Activated CD4-positive, alpha-beta T cell treated with anti-CD3 and anti-CD28 coated beads for 48 hours (primary cell): Measurements from ENCODE around the gene DNASE1L3.

Source experiments
- DNase-seq: peaks from one replicate; pipeline ENCODE4 v3.0.0-alpha.2; 2020

The DNASE1L3 gene

DNA sequence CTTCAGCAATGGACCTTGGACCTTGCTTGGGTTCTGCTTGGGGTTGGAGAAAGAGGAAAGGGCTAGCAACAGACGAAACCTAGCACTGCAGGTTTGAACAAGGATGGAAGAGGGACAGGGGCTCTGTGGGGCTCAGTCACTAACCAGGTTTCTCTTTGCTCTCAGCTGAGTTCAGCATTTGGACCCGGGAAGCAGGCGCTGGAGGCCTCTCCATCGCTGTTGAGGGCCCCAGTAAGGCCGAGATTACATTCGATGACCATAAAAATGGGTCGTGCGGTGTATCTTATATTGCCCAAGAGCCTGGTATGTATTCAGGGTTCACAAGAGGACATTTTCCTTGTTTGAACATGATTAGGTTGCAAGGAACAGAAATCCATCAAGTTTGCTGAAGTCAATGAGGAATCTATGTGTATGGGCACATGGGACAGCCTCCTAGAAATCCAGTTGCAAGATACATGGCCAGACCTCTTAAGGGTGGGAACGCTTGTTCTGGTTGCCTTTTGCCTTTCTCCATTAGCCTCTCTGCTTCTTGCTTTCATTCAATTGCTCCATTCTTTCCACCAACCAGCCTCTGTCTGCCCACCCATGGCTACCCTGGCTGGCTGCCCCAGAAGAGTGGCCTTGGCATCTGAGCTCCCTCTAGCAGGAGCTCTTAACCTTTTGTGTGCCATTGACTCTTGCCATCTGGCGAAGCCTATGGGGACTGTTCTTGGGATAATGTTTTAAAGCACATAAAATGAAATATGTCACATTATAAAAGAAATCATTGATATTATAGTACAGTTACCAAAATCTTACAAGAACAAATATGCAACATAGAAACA, 55.9 kb downstream of the DNASE1L3 start:
- DNase-seq, result no peak

DNA sequence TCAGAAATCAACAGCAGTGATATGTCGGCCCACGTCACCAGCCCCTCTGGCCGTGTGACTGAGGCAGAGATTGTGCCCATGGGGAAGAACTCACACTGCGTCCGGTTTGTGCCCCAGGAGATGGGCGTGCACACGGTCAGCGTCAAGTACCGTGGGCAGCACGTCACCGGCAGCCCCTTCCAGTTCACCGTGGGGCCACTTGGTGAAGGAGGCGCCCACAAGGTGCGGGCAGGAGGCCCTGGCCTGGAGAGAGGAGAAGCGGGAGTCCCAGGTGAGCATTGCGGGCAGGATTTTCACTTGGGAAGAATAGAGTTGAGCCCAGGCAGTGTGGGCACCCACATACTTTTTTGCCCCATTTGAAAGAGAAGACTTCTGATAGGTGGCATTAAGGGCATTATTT, 57.4 kb downstream of the DNASE1L3 start:
- DNase-seq, result no peak

DNA sequence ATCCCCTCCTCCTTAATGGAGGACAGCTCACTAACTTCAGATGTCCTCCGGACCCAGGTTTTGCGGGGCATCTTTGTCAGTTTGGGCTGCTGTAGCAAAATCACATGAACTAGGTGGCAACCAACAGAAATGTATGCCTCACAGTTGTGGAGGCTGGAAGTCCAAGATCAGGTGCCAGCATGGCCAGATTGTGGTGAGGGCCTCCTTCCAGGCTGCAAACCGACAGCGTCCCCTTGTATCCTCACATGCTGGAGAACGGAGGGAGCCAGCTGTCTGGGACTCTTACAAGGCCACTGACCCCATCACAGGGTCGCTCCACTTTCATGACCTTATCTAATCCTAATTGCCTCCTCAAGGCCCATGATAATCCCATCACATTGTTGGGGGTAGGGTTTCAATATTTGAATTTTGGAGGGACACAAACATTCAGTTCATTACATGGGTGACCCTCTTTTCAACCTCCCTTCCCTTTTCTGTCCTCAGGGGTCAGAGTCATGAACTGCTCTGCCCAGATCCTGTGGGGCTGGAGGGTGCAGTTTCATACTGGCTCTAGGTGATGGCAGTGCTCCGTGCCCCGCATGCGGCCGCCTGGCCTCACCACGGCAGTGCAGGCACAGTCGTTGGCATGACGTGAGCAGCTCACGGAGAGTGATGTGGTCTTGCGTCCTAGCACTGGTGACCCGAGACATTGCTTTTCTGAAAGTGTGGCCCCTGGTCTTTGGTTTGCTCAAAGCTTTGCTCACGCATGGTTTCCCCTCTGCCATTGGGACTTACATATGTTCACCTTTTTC, 58.4 kb downstream of the DNASE1L3 start:
- DNase-seq, result no peak

DNA sequence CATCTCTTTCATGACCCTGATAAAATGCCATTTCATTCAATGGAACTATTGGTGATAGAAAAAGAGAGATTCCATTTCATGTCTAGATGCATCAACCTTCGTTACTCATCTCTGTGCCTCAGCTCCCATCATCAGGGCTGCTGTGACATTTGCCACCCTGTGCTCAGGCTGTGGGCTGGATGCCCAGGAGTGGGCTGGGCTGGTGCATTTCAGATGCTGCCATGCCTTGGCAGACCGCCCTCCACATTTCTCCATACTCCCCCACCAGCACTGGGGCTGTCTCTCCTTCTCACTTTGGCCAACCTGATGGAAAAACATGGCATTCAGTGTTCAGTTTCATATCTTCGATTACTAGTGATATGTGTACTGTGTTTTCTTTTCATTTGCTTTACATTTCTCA, 59.1 kb downstream of the DNASE1L3 start:
- no peak for DNase-seq

DNA sequence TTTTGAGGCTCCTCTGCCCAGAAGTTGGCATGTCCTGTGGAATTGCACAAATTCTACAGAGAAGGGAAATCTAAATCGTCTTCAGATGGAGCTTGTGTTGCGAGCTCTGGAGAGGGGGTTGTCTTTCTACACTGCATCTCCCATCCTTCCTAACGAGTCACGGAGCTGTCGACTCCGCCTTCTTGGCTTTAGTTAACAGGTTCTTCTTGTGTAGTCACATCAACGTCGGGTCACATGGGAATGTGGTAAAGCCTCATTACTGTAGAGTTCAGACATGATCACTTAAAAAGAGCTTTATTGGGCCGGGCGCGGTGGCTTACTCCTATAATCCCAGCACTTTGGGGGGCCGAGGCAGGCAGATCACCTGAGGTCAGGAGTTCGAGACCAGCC, 60.0 kb downstream of the DNASE1L3 start:
- no peak for DNase-seq

DNA sequence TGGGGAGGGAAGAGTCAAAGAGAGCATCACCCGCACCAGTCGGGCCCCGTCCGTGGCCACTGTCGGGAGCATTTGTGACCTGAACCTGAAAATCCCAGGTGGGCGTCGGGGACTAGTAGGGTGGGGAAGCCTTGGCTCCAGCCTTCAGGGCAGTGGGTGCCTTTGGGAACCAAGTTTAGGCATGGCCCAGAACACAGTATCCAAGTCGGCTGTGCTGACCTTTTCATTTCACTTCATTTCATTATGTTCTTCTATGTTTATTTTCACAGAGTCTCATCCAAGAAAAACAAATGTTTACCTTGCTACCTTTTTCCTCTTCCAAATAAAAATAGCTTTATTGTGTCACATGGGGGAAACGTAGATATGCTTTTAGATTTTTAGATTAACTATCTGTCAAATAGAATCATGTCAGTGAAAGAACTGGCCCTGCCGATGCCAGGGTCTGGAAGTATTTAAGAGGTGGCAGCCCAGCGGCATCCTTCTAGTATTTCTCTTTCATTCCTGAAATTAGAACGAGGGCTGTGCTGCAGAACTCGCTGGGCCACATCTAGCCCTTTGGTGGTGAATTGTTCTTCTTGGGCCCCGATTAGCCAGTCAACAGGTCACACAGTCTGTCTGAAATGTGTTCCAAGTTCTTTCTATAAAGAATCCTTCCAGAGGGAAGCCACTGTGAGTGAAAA, 60.5 kb downstream of the DNASE1L3 start:
- DNase-seq, result no peak

DNA sequence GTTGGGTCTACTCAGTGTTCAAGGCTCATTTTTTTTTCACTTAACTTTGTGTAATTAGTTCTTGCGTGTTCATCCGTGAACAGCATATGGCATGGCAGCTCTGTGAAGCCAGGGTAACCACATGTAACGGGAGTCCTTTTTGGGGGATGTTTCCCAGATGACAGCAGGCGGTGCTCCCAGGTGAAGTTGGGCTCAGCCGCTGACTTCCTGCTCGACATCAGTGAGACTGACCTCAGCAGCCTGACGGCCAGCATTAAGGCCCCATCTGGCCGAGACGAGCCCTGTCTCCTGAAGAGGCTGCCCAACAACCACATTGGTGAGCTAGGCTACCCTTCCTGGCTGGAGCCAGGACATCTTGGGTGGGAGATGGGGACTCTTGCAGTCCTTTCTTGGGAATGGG, 62.7 kb downstream of the DNASE1L3 start:
- DNase-seq, result no peak

DNA sequence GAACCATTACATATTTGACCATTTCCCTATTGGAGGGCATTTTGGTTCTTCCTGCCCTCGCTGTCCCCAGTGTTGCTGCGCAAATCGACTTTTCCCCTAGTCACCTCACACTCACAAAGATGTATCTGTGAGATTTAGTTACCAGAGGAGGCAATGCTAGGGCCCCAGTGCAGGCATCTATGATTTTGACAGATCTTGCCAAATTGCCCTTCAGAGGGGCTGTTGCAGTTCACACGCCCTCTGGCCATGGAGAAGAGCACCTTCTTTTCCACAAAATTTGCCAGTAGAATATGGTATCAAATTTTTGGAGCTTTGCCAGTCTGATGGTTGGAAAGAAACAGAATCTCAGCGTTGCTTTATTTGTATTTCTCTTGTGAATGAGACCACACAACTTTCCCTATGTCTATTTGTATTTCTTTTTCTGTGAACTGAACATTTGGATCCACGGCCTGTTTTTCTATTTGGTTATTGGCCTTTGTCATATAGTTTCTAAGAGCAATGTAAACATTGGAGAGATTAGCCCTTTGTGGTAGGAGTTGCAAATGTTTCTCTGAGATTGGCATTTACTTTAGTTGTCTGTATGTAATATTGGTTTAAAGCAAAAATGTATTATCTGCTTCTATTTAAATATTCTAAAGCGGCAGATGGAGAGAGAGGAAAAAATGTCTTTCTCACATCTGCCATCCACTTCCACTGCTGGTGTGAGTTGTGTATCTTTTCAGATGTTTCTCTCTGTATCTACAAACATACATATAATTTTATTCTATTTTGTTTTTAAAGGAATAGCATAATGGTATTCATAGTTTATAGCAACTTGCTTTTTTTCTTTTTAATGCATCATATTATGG, 66.1 kb downstream of the DNASE1L3 start:
- DNase-seq, result no peak

DNA sequence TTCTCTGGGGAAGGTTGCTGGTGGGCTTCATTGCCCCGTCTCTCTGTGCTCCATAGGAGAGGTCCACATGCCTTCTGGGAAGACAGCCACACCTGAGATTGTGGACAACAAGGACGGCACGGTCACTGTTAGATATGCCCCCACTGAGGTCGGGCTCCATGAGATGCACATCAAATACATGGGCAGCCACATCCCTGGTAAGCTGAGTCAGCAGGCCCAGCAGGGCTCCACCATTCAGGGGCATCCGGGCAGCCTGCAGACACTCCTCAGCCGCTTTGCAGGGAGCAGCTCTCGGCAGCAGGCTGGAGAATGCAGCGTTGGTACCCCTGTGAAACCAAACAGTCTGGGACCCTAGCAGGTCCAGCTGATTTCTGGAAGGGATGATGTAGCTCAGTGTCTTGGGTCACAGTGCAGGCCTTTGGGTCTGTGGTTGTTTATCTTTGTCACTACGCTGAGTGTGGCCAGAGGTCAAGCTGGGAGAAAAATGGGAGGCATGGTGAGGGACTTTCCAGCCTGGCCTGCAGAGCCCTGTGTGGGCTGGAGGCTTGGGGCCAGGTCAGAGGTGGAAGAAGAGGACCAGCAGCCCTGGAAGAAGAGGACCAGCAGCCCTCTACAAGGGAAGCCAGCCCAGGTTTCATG, 67.2 kb downstream of the DNASE1L3 start:
- no peak for DNase-seq
